ENCODE results near the gene ANTXR1. TPM values are rescaled to one million over a fixed set of nuclear protein-coding genes. Genes with fewer than 3 reads are reported as not detected.
"Not testable (repeated sequence)": the region's sequence is repeated elsewhere in the genome, so short reads cannot be mapped to it uniquely, and the experiment has no call there.

ANTXR1 gene
- total RNA-seq, 4 donors from 2014 or later = 63.0 to 134 (median 113) TPM

DNA sequence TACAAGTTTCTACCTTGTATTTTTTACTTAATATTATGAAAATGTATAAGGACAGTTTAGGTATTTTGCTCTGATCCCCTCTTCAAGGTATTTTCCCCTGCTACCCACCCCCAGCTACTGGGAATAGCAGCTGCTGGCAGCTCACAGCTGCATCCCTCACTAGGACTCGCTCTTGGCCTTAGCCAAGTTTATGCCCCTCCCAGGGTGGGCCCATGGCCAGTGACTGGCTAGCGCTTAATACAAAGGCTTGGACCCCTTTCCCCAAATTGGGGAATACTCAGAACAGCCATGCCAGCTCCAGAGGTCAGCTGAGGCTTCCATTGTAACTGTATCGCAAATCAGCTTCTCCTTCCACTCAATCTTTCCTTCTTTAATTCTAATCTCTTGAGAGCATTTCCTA is 242.8 kb downstream of the ANTXR1 start:
- no peak for TF ChIP-seq POLR2A (IDR thresholded peaks at IDR 0.05)
- TF ChIP-seq, protein P1, sequence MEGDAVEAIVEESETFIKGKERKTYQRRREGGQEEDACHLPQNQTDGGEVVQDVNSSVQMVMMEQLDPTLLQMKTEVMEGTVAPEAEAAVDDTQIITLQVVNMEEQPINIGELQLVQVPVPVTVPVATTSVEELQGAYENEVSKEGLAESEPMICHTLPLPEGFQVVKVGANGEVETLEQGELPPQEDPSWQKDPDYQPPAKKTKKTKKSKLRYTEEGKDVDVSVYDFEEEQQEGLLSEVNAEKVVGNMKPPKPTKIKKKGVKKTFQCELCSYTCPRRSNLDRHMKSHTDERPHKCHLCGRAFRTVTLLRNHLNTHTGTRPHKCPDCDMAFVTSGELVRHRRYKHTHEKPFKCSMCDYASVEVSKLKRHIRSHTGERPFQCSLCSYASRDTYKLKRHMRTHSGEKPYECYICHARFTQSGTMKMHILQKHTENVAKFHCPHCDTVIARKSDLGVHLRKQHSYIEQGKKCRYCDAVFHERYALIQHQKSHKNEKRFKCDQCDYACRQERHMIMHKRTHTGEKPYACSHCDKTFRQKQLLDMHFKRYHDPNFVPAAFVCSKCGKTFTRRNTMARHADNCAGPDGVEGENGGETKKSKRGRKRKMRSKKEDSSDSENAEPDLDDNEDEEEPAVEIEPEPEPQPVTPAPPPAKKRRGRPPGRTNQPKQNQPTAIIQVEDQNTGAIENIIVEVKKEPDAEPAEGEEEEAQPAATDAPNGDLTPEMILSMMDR (IDR thresholded peaks at IDR 0.05) = no peak
- Histone ChIP-seq H3K27ac (no peak overlapping the region), H3K36me3 (no peaks in the 10 kb centered on the region), H3K4me1 (peaks cover 0 to 4% of the 10 kb centered on the region in 2 donors), H3K4me3 (no peak overlapping the region), H3K9me3 (peaks cover 0 to 11% of the 10 kb centered on the region in 2 donors), H3K27me3 (no peaks in the 10 kb centered on the region)
- intact Hi-C loops (cut with DNase I; ENCODE audit: low total_unique reads) = no loop called here
- no peak for DNase-seq

DNA sequence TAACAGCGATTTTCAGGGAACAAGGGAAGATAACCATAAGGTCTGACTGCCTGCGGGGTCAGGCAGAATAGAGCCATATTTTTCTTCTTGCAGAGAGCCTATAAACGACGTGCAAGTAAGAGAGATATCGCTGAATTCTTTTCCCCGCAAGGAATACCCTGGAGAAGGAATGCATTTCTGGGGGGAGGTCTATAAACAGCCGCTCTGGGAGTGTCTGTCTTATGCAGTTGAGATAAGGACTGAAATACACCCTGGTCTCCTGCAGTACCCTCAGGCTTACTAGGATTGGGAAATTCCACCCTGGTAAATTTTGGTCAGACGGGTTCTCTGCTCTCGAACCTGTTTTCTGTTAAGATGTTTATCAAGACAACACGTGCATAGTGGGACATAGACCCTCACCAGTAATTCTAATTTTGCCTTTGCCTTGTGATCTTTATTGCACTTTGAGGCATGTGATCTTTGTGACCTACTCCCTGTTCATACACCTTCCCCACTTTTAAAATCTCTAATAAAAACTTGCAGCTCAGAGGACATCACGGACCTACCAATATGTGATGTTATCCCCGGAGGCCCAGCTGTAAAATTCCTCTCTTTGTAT is 247.1 kb downstream of the ANTXR1 start:
- H3K9me3 ChIP-seq = peaks cover 0 to 11% of the 10 kb centered on the region in 2 donors
- H3K4me3 ChIP-seq; intact Hi-C loops (cut with DNase I; ENCODE audit: low total_unique reads); H3K4me1 ChIP-seq; H3K36me3 ChIP-seq; H3K27ac ChIP-seq; H3K27me3 ChIP-seq; DNase-seq: not testable (repeated sequence)

DNA sequence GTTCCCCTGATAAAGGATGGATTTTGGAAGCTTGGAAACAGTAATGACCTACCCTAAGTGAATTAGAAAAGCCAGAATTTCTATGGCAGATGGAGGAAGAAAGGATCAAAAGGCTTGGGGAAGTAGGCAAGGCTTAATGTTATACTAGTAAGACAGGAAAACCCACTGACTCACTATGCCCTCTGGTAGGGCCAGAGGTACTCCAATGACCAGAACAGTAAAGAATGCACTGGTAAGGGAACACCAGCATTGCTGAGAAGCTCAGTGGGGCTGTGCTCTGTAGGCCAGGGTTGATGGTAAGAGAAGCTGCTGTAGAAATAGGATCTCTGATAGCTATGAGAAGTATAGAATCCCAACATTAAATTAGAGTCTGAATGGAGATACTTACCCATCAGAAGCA is 247.7 kb downstream of the ANTXR1 start:
- intact Hi-C loops (cut with DNase I; ENCODE audit: low total_unique reads) = no loop called here
- no peak overlapping the region for H3K27ac ChIP-seq
- H3K9me3 ChIP-seq = peaks cover 0 to 11% of the 10 kb centered on the region in 2 donors
- no peaks in the 10 kb centered on the region for H3K27me3 ChIP-seq
- H3K36me3 ChIP-seq = no peaks in the 10 kb centered on the region
- no peak for DNase-seq
- no peak overlapping the region for H3K4me3 ChIP-seq
- no peaks in the 10 kb centered on the region for H3K4me1 ChIP-seq
- TF ChIP-seq POLR2A (IDR thresholded peaks at IDR 0.05) = no peak
- TF ChIP-seq, protein P1 (IDR thresholded peaks at IDR 0.05) = no peak

DNA sequence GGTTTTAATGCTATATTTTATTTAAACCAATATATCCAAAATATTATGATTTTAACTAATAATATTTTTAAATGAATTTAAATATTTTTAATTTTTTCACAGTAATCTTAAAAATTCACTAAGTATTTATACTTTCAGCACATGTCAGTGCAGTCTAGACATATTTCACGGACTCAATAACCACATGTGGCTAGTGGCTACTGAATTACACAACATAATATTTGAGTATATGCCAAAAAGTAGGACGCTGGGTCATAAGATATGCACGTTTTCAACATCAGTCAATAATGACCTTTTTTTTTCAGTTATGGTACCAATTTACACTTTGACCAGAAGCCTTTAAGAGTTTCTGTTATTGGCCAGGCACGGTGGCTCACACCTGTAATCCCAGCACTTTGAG is 256.4 kb downstream of the ANTXR1 start:
- H3K9me3 ChIP-seq = no peaks in the 10 kb centered on the region
- H3K27ac ChIP-seq = no peak overlapping the region
- DNase-seq = no peak
- H3K36me3 ChIP-seq = no peaks in the 10 kb centered on the region
- no peaks in the 10 kb centered on the region for H3K27me3 ChIP-seq
- intact Hi-C loops (cut with DNase I; ENCODE audit: low total_unique reads) = no loop called here
- no peaks in the 10 kb centered on the region for H3K4me1 ChIP-seq
- TF ChIP-seq, protein P1 (IDR thresholded peaks at IDR 0.05) = no peak
- no peak for TF ChIP-seq POLR2A (IDR thresholded peaks at IDR 0.05)
- H3K4me3 ChIP-seq = no peak overlapping the region

DNA sequence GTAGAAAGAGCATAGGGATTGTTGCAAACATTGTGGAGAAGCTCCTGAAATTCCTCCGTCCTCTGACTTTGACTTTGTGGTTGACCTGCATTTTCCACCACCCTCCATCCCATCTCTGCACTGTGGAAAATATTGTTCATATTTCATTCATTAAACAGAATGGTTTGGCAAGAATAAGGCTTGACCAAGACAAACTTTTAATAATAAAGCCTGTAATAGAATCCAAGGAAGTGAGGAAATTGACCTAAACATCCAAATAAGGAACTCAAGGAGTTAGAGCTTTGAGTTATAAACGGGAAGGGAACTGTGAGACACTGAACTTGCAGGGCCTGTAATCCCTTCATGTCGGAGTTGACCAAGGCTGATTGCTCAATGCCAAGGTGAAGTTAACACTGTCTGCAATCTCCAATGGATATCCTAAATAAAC is 258.9 kb downstream of the ANTXR1 start:
- peak overlapping the region in 1 of 2 donors; percentile 31 for H3K27ac ChIP-seq
- H3K36me3 ChIP-seq = no peaks in the 10 kb centered on the region
- TF ChIP-seq, protein P1 (IDR thresholded peaks at IDR 0.05) = no peak
- no peak for TF ChIP-seq POLR2A (IDR thresholded peaks at IDR 0.05)
- peak in 1 of 2 donors; percentile 33 for DNase-seq
- H3K9me3 ChIP-seq = no peaks in the 10 kb centered on the region
- no peak overlapping the region for H3K4me3 ChIP-seq
- H3K4me1 ChIP-seq = no peaks in the 10 kb centered on the region
- no peaks in the 10 kb centered on the region for H3K27me3 ChIP-seq
- intact Hi-C loops (cut with DNase I; ENCODE audit: low total_unique reads) = no loop called here

Data from uterus (tissue), 4 donors.